ENCODE measurements around the gene ARHGEF2.

ARHGEF2 gene

GRCh38 chr1:155904261-155904660 lies 74.1 kb downstream of the ARHGEF2 start:
- no peak overlapping the region for H3K4me3 ChIP-seq (replicated peaks; ENCODE audit: low read depth, low read length)
- TF ChIP-seq CTCF (IDR thresholded peaks at IDR 0.05; ENCODE audit: low read depth, low read length, missing control alignments): no peak
- DNase-seq (ENCODE audit: extremely low read depth, low read depth): no peak

- no peak for TF ChIP-seq CTCF (IDR thresholded peaks at IDR 0.05; ENCODE audit: low read depth, low read length, missing control alignments)
- no peak for DNase-seq (ENCODE audit: extremely low read depth, low read depth)
- no peak overlapping the region for H3K4me3 ChIP-seq (replicated peaks; ENCODE audit: low read depth, low read length)
Measured at GRCh38 chr1:155900161-155900560, 78.2 kb downstream of the ARHGEF2 start.

GRCh38 chr1:155899683-155900082 lies 78.7 kb downstream of the ARHGEF2 start:
- TF ChIP-seq CTCF (IDR thresholded peaks at IDR 0.05; ENCODE audit: low read depth, low read length, missing control alignments): no peak

GRCh38 chr1:155898888-155899287 lies 79.5 kb downstream of the ARHGEF2 start:
- no peak overlapping the region for H3K4me3 ChIP-seq (replicated peaks; ENCODE audit: low read depth, low read length)
- DNase-seq (ENCODE audit: extremely low read depth, low read depth): no peak
- no peak for TF ChIP-seq CTCF (IDR thresholded peaks at IDR 0.05; ENCODE audit: low read depth, low read length, missing control alignments)

More at GRCh38 chr1:155899683-155900082, 78.7 kb downstream of the ARHGEF2 start:
- H3K4me3 ChIP-seq (replicated peaks; ENCODE audit: low read depth, low read length): no peak overlapping the region
- no peak for DNase-seq (ENCODE audit: extremely low read depth, low read depth)

GRCh38 chr1:155897746-155898145 lies 80.6 kb downstream of the ARHGEF2 start:
- no peak for DNase-seq (ENCODE audit: extremely low read depth, low read depth)
- no peak overlapping the region for H3K4me3 ChIP-seq (replicated peaks; ENCODE audit: low read depth, low read length)
- TF ChIP-seq CTCF (IDR thresholded peaks at IDR 0.05; ENCODE audit: low read depth, low read length, missing control alignments): no peak
